H9 (cell line): ENCODE measurements around the gene HDGFL3. TPM values are rescaled to one million over a fixed set of nuclear protein-coding genes. Genes with fewer than 3 reads are reported as not detected.

Source experiments
- DNase-seq: peaks from one replicate; pipeline ENCODE4 v3.0.0-alpha.2; 2017
- H2AFZ ChIP-seq: one replicate; pipeline ENCODE4 v1.6.1; 2013; ENCODE audit warnings: mild to moderate bottlenecking, low read length, control low read depth, moderate library complexity
- H2AK5ac ChIP-seq: 2 replicates; pipeline ENCODE4 v1.6.1; 2013; ENCODE audit warnings: low read length, control low read depth, mixed read lengths; ENCODE audit not compliant: insufficient read length
- H2BK120ac ChIP-seq: one replicate; pipeline ENCODE4 v1.6.1; 2013; ENCODE audit warnings: low read depth, mild to moderate bottlenecking, low read length, control low read depth, inconsistent platforms; ENCODE audit not compliant: poor library complexity, severe bottlenecking
- H2BK12ac ChIP-seq: 2 replicates; pipeline ENCODE4 v1.6.1; 2013; ENCODE audit warnings: low read length, control low read depth, mixed read lengths, low read depth; ENCODE audit not compliant: insufficient read length
- H2BK15ac ChIP-seq: 2 replicates; pipeline ENCODE4 v1.6.1; 2013; ENCODE audit warnings: low read depth, low read length, control low read depth
- H2BK20ac ChIP-seq: one replicate; pipeline ENCODE4 v1.6.1; 2013; ENCODE audit warnings: low read depth, mild to moderate bottlenecking, low read length, control low read depth, inconsistent platforms; ENCODE audit not compliant: poor library complexity, severe bottlenecking
- H2BK5ac ChIP-seq: 2 replicates; pipeline ENCODE4 v1.6.1; 2013; ENCODE audit warnings: low read length, control low read depth, mixed read lengths; ENCODE audit not compliant: insufficient read length
- H3K14ac ChIP-seq: 2 replicates; pipeline ENCODE4 v1.6.1; 2013; ENCODE audit warnings: low read length, control low read depth; ENCODE audit not compliant: insufficient read depth
- H3K18ac ChIP-seq: 2 replicates; pipeline ENCODE4 v1.6.1; 2013; ENCODE audit warnings: low read depth, mild to moderate bottlenecking, mixed read lengths, low read length, control low read depth; ENCODE audit not compliant: insufficient read length
- H3K23ac ChIP-seq: 2 replicates; pipeline ENCODE4 v1.6.1; 2013; ENCODE audit warnings: low read length, control low read depth, mixed read lengths, low read depth; ENCODE audit not compliant: insufficient read length
- H3K23me2 ChIP-seq: 2 replicates; pipeline ENCODE4 v1.6.1; 2013; ENCODE audit warnings: low read depth, mild to moderate bottlenecking, mixed read lengths, low read length, control low read depth; ENCODE audit not compliant: insufficient read length, poor library complexity, severe bottlenecking
- H3K27ac ChIP-seq: 2 replicates; pipeline ENCODE4 v1.5.1; 2013; ENCODE audit warnings: low read length, control low read depth, mixed read lengths, low read depth; ENCODE audit not compliant: insufficient read length
- H3K27me3 ChIP-seq: 2 replicates; pipeline ENCODE4 v1.6.1; 2013; ENCODE audit warnings: low read length, control low read depth, inconsistent platforms; ENCODE audit not compliant: insufficient read depth
- H3K4ac ChIP-seq: 2 replicates; pipeline ENCODE4 v1.6.1; 2013; ENCODE audit warnings: low read depth, mild to moderate bottlenecking, control low read depth, inconsistent platforms, low read length, moderate library complexity
- H3K4me1 ChIP-seq: 2 replicates; pipeline ENCODE4 v1.6.1; 2013; ENCODE audit warnings: low read length, control low read depth, inconsistent platforms; ENCODE audit not compliant: insufficient read depth
- H3K4me2 ChIP-seq: 2 replicates; pipeline ENCODE4 v1.6.1; 2013; ENCODE audit warnings: low read length, control low read depth, mixed read lengths; ENCODE audit not compliant: insufficient read length, insufficient read depth
- H3K56ac ChIP-seq: 2 replicates; pipeline ENCODE4 v1.6.1; 2013; ENCODE audit warnings: low read depth, mild to moderate bottlenecking, mixed read lengths, low read length, control low read depth; ENCODE audit not compliant: insufficient read length
- H3K79me1 ChIP-seq: 2 replicates; pipeline ENCODE4 v1.6.1; 2013; ENCODE audit warnings: low read depth, mild to moderate bottlenecking, moderate library complexity, low read length, control low read depth, inconsistent platforms; ENCODE audit not compliant: insufficient read depth, poor library complexity, severe bottlenecking
- H3K79me2 ChIP-seq: 2 replicates; pipeline ENCODE4 v1.6.1; 2013; ENCODE audit warnings: low read length, control low read depth, inconsistent platforms; ENCODE audit not compliant: insufficient read depth
- H3K9ac ChIP-seq: 2 replicates; pipeline ENCODE4 v1.6.1; 2013; ENCODE audit warnings: low read length, control low read depth, mixed read lengths; ENCODE audit not compliant: insufficient read length; ENCODE audit errors: extremely low read depth
- H3K9me3 ChIP-seq: one replicate; pipeline ENCODE4 v1.6.1; 2013; ENCODE audit warnings: low read depth, low read length, inconsistent platforms; ENCODE audit not compliant: control insufficient read depth
- H3T11ph ChIP-seq: one replicate; pipeline ENCODE4 v1.6.1; 2013; ENCODE audit warnings: mild to moderate bottlenecking, low read length, control low read depth, inconsistent platforms
- H4K20me1 ChIP-seq: one replicate; pipeline ENCODE4 v1.6.1; 2013; ENCODE audit not compliant: control insufficient read depth, insufficient read length, insufficient read depth
- H4K5ac ChIP-seq: 2 replicates; pipeline ENCODE4 v1.6.1; 2013; ENCODE audit warnings: low read depth, mild to moderate bottlenecking, mixed read lengths, low read length, control low read depth; ENCODE audit not compliant: insufficient read length
- H4K8ac ChIP-seq: replicated peaks from 2 replicates; pipeline ENCODE4 v1.6.1; 2013; ENCODE audit warnings: low read length, control low read depth, mixed read lengths, low read depth; ENCODE audit not compliant: insufficient read length
- H4K91ac ChIP-seq: 2 replicates; pipeline ENCODE4 v1.6.1; 2013; ENCODE audit warnings: low read depth, mild to moderate bottlenecking, moderate library complexity, mixed read lengths, low read length, control low read depth; ENCODE audit not compliant: insufficient read length
- H3K27ac Mint-ChIP-seq, 3 experiments: 2 replicates in 2 of 3; 3 replicates in 1 of 3; pipeline ENCODE4 v1.8.0; 2020 to 2021; ENCODE audit warnings: mixed read lengths in 3 of 3, mild to moderate bottlenecking in 1 of 3, moderate library complexity in 1 of 3
- H3K27me3 Mint-ChIP-seq: 2 replicates; pipeline ENCODE4 v1.8.0; 2021; ENCODE audit warnings: low read depth, mild to moderate bottlenecking, moderate library complexity, mixed read lengths
- H3K36me3 Mint-ChIP-seq, 3 experiments: 2 replicates in 2 of 3; 3 replicates in 1 of 3; pipeline ENCODE4 v1.8.0; 2020 to 2021; ENCODE audit warnings: low read depth in 3 of 3, mixed read lengths in 3 of 3; ENCODE audit not compliant: insufficient read depth in 1 of 3
- H3K4me1 Mint-ChIP-seq, 2 experiments: 2 replicates each; pipeline ENCODE4 v1.8.0; 2020; ENCODE audit warnings: mixed read lengths in 2 of 2
- H3K4me3 Mint-ChIP-seq, 2 experiments: 2 replicates in 1 of 2; 3 replicates in 1 of 2; pipeline ENCODE4 v1.8.0; 2020 to 2021; ENCODE audit warnings: mild to moderate bottlenecking in 2 of 2, mixed read lengths in 2 of 2, moderate library complexity in 1 of 2
- H3K9me3 Mint-ChIP-seq, 2 experiments: 2 replicates in 1 of 2; 3 replicates in 1 of 2; pipeline ENCODE4 v1.8.0; 2020; ENCODE audit warnings: mild to moderate bottlenecking in 2 of 2, mixed read lengths in 2 of 2, moderate library complexity in 1 of 2
- WGBS: extraction: QIAGEN DNeasy Blood & Tissue Kit; methylation state at CpG from one replicate; pipeline ENCODE4 v1.1.7; 2013; ENCODE audit warnings: missing lambda C conversion rate, low lambda C conversion rate, mixed read lengths; ENCODE audit not compliant: insufficient read length; ENCODE audit errors: extremely low coverage; 5-methylcytosine and 5-hydroxymethylcytosine counted together
- total RNA-seq: library from RNA; stranded (reverse); gene quantifications from 2 replicates; pipeline ENCODE4 v1.2.1, GENCODE V29; 2021
- TF ChIP-seq, protein P1 (sequence below): fragments of 200-600 bp; sonication (generic); conservative IDR thresholded peaks from 3 replicates; pipeline ENCODE4 v1.8.0; 2021; ENCODE audit warnings: antibody characterized with exemption, mild to moderate bottlenecking

Gene HDGFL3
- total RNA-seq, 1 experiment from 2014 or later = 120 TPM

DNA sequence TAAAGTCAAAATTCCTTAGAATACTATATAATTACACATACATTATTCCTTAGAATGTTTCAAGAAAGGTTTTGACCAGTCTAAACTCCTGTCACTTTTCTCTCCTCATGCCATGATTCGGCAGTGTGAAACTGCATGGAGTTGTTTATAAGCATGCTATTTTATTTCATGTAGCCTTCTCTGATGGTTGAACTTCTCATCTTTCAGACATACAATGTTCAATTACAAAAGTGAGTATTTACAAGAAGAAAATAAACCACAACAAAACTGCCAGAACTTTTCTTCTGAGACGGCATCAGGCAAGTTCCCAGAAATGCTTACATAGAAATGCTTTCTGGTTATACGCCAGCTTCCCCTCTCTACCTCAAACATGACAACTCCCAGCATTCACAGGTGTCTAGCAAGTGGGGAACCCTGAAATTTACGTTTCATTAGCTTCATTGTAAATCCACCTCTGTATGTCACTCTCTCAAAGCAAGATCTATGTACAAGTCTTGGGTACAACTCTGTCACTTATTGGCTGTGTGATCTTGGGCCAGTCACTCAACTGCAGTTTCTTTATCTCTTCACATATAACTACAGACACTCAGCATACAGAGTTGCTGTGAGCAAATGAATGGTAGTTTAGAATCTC, 42.7 kb downstream of the HDGFL3 start:
- no peak overlapping the region for H4K5ac ChIP-seq
- no peak overlapping the region for H2BK12ac ChIP-seq
- no peak overlapping the region for H2AK5ac ChIP-seq
- peaks cover 0 to 7% of the 10 kb centered on the region in 2 experiments; a peak in 2 of 5 replicates for H3K9me3 Mint-ChIP-seq
- H3K79me2 ChIP-seq = peaks cover 14% of the 10 kb centered on the region; the same call in 1 of the 2 replicates
- H2BK15ac ChIP-seq = no peak overlapping the region
- TF ChIP-seq, protein P1, sequence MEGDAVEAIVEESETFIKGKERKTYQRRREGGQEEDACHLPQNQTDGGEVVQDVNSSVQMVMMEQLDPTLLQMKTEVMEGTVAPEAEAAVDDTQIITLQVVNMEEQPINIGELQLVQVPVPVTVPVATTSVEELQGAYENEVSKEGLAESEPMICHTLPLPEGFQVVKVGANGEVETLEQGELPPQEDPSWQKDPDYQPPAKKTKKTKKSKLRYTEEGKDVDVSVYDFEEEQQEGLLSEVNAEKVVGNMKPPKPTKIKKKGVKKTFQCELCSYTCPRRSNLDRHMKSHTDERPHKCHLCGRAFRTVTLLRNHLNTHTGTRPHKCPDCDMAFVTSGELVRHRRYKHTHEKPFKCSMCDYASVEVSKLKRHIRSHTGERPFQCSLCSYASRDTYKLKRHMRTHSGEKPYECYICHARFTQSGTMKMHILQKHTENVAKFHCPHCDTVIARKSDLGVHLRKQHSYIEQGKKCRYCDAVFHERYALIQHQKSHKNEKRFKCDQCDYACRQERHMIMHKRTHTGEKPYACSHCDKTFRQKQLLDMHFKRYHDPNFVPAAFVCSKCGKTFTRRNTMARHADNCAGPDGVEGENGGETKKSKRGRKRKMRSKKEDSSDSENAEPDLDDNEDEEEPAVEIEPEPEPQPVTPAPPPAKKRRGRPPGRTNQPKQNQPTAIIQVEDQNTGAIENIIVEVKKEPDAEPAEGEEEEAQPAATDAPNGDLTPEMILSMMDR = no peak
- H3K27me3 Mint-ChIP-seq = no peaks in the 10 kb centered on the region
- H3K23me2 ChIP-seq = no peaks in the 10 kb centered on the region
- no peak overlapping the region for H3K14ac ChIP-seq
- H3K36me3 Mint-ChIP-seq = peaks cover 6 to 18% (median 18%) of the 10 kb centered on the region in 3 experiments; a peak in 6 of 7 replicates
- no peaks in the 10 kb centered on the region for H3K27me3 ChIP-seq
- H2BK5ac ChIP-seq = no peak overlapping the region
- H3K27ac ChIP-seq = no peak overlapping the region
- no peak overlapping the region for H2BK20ac ChIP-seq
- H4K91ac ChIP-seq = no peak overlapping the region
- peaks cover 3% of the 10 kb centered on the region for H3K79me1 ChIP-seq
- no peak overlapping the region for H3K56ac ChIP-seq
- H3K4me1 Mint-ChIP-seq = peaks cover 31 to 38% of the 10 kb centered on the region in 2 experiments
- H3K4me2 ChIP-seq = no peak overlapping the region
- no peak for DNase-seq
- no peaks in the 10 kb centered on the region for H3K9me3 ChIP-seq
- no peak overlapping the region for H3K4ac ChIP-seq
- H3K27ac Mint-ChIP-seq = peak overlapping the region in 1 of 3 experiments; percentile 12; a peak in 1 of 7 replicates
- H3K4me1 ChIP-seq = peaks cover 4% of the 10 kb centered on the region; the same call in 1 of the 2 replicates
- no peak overlapping the region for H3K23ac ChIP-seq
- no peak overlapping the region for H2BK120ac ChIP-seq
- H2AFZ ChIP-seq = no peak overlapping the region
- no CpG with 5 or more reads among the region's 4 CpGs for WGBS
- no peaks in the 10 kb centered on the region for H4K20me1 ChIP-seq
- H3K18ac ChIP-seq = no peak overlapping the region
- no peak overlapping the region for H3T11ph ChIP-seq
- no peak overlapping the region for H3K9ac ChIP-seq
- no peak overlapping the region for H3K4me3 Mint-ChIP-seq
- no peak overlapping the region for H4K8ac ChIP-seq
